SH-SY5Y (cell line): ENCODE results near the gene TMEM164.

ENCODE experiments used
- GATA2 ChIP-seq: IDR thresholded peaks from 2 replicates; pipeline ENCODE4 v1.6.1; 2011; ENCODE audit warnings: mild to moderate bottlenecking, low read depth, low read length
- GATA3 ChIP-seq: IDR thresholded peaks from 2 replicates; pipeline ENCODE4 v1.6.1; 2011; ENCODE audit warnings: low read depth, mild to moderate bottlenecking, low read length, moderate library complexity

- TF ChIP-seq GATA2 (no peak), GATA3 (no peak)
These were observed 177.4 kb downstream of the TMEM164 start for GRCh38 chrX:110180176-110180927.
